Activated gamma-delta T cell (primary cell): ENCODE results near the gene OSCAR.
"Not testable (repeated sequence)": the region's sequence is repeated elsewhere in the genome, so short reads cannot be mapped to it uniquely, and the experiment has no call there.

Experiments used
- DNase-seq: peaks from one replicate; lab custom pipeline; 2025; lab: John Stamatoyannopoulos, UW

The OSCAR gene

DNA sequence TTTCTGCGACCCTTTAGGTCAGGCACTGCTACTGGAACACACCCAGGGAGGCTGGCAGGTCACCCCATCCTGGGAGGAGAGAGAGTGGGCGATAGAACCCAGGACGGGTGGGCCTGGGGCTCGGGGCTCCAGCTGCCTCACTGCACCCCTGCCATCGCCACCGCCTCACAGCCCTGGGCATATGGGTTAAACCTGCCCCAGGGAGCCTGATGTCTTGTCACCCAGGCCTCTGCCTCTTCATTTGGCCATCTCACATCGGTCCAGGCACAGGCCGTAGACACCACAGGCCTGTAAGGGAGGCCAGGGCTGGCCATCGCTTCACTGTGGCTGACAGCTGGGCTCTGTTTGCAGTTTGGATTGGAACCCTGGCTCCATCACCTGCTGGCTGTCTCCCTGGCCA lies 25.1 kb upstream of the OSCAR start:
- DNase-seq = no peak

DNA sequence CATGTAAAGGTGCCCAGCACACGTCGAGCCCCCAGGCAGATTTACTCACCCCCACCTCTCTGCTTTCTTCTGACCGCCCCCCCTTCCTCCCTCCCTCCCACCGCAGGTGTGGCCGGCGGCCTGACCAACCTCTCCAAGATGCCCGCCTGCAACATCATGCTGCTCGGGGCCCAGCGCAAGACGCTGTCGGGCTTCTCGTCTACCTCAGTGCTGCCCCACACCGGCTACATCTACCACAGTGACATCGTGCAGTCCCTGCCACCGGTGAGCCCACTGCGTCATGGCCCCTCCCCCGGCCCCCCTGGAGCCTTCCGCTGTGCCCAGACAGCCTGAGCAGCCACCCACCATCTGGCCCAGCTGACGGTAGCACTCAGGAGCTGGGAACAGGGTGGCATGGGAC lies 23.8 kb upstream of the OSCAR start:
- no peak for DNase-seq

DNA sequence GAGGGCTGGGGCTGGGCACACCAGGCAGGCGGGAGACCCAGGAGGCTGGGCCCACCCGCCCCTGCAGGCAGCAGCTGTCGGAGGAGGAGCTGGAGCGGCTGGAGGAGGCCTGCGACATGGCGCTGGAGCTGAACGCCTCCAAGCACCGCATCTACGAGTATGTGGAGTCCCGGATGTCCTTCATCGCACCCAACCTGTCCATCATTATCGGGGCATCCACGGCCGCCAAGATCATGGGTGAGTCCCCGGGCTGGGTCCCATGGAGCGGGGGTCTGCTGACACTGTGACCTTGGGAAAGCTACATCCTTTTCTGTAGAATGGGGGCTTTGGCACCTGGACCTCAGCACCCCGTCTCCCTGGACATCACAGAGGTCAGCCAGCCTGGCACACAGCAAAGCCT lies 23.1 kb upstream of the OSCAR start:
- DNase-seq = no peak

DNA sequence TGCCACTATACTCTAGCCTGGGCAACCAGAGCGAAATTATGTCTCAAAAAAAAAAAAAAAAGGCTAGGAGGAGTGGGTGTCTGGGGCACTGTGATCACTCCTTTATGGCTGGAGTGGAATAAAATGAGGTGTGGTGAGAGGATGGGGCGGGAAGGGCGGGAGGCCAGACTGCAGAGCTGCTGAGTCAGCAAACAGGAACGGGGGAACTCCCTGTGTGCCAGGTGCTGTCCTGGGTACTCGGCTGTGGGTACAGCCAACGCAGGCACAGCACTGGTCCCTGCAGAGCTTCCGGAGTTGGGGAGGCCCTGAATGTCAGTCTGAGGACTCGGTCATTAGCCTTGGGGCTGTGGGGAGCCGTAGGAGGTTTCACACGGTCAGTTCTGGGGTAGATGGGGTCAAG lies 20.7 kb upstream of the OSCAR start:
- no peak for DNase-seq

DNA sequence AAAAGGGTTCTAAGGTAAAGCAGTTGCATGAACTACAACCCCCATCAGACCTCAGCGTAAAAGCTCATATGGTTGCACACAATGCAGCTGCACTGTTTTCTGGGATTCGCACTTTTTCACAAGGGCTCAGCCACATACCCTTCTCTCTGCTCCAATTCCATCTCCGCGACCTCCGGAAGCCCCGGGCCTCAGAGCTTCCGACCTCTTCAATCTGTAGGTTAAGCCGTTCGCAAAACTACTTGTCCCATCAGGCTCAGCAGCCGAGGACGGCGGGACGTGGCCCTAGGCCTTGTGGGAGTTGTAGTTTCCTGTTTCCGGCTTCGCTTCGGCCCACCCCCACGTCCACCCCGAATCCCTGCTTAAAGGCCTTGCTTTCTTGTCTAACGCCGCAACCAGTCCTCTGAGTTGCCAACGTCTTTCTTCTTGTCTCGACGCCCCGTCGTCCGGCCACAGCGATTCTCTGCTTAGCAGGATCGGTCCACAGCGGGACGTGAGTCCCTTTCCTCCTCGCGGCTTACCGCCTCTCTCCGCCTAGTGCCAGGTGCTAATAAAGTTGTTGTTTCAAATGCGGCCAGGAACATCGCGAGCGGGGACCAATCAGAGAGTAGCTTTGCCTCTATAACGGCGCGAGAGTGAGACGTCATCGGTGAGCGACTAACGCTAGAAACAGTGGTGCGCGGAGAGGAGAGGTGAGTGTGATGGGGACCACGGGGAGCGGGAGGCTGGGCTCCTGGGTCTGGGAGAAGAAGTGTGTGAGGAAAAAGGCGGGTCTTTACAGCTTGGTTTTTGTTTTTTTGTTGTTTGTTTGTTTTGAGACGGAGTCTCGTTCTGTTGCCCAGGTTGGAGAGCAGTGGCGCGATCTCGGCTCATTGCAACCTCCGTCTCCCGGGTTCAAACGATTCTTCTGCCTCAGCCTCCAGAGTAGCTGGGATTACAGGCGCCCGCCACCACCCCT lies 14.8 kb upstream of the OSCAR start, which contains the start of the genes PRPF31 and TFPT:
PRPF31 (plus strand) TSS at position 646 of the 955 bp plus-strand sequence. CDS start 2,525 bp downstream, outside the sequence.
TFPT (minus strand) TSS at position 549 of the 955 bp plus-strand sequence; CDS start at position 161, 388 bp downstream.
- DNase-seq = peak; percentile 61

DNA sequence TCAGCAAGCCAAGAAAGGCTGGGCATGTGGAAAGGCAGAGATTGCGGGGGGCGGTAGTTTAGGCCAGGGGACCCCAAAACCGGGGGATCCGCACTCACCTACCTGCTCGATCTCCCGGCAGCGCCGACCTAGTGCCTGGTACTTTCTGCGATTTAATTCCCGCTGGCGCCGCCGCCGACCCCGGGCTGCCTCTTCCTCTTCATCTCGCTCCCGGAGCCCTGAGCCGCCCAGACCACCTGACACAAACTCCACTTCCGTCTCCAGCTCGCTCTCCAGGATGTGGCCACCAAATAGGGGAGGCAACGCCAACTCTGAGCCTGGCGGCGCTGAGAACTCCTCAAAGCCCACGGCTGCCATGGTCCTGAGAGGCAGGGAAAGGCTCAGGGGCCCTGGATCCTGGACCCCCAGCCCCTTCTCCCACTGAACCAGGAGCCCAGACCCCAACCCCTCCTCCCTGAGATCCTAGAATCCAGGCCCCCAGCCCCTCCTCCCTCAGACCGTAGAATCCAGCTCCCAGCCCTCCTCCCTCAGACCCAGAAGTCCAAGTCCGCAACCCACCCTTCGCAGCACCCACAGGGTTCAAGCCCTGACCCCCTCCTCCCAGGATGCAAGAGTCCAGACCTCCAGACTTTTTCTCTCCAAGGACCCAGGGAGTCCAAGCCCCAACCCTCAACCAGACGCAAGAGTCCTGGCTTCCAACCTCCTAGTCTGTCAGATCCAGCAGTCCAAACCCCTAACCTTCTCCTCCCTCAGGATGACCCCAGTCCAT lies 13.9 kb upstream of the OSCAR start:
- peak; percentile 24 for DNase-seq

DNA sequence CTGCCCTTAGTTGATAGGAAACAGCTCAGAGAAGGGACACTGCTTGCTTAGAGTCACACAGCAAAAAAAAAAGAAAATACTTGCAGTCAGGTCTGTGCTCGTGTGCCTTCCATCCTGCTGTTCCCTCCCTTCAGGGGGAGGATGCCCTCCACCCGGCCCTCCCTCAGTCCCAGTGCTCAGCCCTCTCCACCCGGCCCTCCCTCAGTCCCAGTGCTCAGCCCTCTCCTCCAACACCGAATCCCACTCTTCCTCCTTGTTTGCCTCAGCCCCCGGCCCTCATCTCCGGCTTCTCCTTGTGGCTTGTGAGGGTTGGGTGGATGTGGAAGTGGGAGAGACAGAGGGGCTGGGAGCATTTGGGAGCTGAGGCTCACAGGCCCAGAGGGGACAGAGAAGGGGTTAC lies 9.0 kb upstream of the OSCAR start:
- DNase-seq = no peak

DNA sequence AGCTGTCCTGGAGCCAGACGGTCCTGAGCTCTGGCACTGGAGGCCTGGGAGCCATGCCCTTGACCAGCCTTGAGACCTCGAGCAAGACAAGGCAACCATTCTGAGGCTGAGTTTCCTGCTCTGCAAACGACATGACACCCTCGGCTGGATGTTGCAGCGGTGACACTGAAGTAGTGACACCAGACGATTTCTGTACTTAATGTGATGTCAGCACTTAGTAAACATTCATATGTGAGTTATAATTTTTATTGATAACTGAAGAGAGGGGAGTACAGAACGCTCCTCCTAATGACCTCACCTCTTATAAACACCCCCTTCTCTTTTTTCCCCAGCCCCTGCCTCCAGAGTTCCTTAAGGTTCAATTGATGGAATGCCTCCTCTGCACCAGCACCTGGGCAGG lies 7.9 kb upstream of the OSCAR start:
- no peak for DNase-seq

DNA sequence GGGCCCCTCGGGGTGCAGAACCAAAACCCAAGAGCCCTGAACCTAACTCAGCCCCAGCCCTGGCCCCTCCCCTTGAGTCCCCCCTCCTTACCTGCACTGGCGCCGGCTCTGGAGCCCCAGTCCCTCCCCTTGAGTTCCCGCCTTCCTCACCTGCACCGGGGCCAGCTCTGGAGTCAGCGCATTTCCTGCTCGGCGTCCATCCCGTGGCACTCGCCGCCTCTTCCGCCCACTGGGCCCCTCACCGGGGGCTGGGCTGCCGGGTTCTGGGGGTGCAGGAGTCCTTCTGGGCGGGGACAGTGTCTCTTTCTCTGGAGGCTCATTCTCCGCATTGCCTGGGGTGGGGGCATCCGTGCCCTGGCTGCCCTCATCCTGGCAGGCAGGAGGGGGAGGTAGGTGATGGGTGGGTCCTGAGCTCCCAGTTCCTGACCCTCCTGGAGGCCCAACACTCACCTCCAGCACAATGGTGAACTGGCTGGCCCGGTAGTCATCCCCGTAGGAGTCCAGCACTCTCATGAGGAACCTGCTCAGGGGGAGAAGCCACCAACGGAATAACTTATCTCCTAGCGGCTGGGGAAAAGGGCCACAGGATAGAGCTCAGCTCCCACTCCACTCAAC lies 7.4 kb upstream of the OSCAR start:
- no peak for DNase-seq

DNA sequence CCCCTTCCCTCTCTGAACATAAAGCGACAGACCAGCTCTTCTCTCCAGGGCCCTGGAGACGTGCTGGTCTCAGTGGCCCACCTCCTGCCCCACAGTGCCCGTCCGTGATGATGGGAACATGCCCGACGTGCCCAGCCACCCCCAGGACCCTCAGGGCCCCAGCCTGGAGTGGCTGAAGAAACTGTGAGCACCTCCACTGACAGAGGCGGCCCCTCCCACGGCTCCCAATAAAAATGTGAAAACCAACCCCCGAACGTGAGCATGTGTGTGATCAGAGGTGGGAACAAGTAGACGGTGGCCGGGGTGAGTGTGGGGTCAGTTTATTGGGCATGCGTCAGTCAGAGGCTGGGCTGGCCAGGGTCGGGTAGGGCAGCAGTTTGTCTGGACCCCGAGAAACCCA lies 6.1 kb upstream of the OSCAR start:
- no peak for DNase-seq

DNA sequence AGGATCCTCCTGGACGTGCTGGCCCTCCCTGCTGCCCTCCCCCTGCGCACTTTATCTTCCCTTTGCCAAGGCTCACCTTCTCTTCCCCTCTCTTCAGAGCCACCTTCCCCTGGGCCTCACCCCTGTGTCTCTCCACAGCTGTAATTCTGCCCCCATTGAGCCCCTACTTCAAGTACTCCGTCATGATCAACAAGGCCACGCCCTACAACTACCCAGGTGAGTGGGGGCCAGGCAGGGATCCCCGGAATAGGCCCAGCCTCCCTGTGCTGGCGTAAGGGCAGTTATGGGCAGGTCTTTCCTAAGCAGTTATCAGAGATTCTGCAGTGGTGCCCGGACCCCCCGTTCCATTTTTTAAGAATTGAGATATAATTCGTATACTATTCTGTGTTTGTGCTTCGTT lies 5.2 kb upstream of the OSCAR start:
- DNase-seq = no peak

DNA sequence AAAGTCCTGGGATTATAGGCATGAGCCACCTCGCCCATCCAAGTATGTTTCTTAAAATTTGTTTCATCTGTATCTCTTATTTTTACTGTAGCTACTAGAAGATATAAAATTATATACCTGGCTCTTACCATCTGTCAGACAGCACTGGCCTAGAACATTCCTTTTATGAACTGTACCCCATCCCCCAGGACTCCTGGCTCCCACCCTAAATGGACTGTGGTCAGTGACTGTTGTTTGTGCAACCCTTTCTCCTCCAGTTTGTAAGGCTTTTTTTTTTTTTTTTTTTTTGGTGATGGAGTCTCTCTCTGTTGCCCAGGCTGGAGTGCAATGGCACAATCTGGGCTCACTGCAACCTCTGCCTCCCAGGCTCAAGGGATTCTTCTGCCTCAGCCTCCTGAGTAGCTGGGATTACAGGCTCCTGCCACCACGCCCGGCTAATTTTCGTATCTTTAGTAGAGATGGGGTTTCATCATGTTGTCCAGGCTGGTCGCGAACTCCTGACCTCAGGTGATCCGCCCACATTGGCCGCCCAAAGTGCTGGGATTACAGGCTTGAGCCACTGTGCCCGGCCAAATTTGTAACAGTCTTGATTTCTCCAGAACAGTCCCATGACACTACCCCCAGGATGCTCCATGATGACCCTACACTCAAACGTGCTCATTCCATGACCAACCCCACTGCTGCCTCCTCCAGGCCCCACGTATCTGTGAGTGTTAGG lies 4.6 kb upstream of the OSCAR start:
- no peak for DNase-seq

DNA sequence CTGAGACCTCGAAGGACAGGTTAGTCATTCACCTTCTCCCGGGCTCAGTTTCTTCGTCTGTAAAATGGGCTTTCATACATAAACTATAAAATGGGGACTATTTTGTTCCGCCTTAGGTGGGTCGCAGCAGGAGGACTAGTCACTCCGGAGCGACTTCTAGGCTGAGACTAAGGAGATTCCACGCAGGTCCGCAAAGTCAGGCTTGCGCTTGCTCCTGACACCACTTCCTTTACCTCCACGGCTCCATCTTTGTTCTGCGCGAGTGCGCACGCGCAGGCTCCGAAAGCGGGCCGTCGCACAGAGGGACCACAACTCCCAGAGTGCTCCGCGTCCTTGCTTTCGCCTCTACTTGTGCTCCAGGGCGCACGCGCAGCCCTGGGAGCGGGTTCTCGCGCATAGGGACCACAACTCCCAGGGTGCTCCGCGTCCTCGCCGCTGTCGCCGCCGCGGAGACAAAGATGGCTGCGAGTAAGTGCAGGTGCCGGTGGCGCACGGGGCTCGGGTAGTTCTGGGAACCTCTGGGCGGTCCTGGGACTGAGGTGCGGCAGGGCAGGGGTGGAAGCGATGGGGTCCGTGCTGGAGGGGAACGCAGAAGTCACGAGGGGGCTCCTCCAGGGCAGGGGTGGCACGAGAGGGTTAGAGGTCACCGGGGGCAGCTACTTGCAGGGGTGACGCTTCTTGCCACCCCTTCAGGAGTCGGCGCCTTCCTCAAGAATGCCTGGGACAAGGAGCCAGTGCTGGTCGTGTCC lies 2.0 kb upstream of the OSCAR start, which contains the start of gene NDUFA3:
NDUFA3 (plus strand) TSS at position 435 of the 749 bp plus-strand sequence; CDS start at position 459, 24 bp downstream.
- peak; percentile 98 for DNase-seq

DNA sequence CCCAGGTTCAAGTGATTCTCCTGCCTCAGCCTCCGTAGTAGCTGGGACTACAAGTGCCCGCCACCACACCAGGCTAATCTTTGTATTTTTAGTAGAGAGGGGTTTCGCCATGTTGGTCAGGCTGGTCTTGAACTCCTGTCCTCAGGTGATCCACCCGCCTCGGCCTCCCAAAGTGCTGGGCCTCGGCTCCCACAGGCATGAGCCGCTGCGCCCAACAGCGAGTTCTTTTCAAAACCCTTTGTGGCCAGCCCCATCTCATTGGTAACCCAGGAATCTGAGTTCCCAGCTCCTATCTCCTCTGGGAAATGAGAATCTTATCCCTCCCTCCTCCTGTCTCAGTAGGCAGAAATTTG lies 724 bp downstream of the OSCAR start:
- not testable (repeated sequence) for DNase-seq

DNA sequence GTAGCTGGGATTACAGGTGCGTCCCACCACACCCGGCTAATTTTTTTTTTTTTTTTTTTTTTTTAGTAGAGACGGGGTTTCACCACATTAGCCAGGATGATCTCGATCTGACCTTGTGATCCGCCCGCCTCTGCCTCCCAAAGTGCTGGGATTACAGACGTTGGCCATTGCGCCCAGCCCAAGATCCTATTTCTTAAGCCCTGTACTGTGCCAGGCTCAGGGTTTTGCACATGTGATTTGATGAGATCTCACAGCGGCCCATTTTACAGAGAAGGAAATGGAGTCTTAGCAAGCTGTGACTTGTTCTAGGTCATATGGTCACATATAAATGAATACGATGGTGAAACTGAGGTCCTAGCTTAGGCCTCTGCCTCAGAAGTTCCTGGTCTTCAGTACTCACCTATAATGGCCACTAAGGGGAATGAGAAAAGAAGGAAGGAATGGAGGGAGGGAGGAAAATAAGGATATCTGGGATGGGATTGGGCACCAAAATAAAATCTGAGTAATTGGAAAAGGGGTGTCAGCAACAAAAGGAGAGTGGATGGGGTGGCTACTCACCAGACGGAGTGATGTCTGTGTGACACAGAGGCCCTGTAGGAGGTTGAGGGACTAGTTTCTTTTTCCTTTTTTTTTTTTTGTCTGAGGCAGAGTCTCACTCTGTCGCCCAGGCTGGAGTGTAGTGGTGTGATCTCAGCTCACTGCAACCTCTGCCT lies 1.3 kb downstream of the OSCAR start:
- DNase-seq = no peak

DNA sequence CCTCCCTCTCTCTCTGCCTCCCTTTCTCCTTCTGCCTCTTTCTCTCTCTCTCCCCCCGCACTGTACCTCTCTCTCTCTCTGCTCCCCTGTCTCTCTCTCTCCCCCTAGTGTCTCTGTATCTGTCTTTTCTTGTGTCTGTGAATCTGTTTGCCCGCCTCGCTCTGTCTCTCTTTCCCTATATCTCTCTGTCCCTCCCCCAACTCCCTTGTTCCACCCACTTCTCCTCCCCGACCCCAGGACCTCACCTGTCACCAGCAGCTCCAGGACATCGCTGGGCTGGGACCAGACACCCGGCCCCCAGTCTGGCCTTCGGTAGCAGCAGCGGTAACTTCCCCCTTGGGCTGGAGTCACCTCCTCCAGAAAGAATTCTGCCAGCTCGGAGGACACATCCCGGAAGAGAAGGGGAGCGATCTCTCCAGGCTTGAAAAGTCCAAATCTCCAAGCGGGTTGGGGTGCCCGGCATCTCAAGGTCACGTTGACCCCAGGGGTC lies 3.9 kb downstream of the OSCAR start:
- DNase-seq = no peak

DNA sequence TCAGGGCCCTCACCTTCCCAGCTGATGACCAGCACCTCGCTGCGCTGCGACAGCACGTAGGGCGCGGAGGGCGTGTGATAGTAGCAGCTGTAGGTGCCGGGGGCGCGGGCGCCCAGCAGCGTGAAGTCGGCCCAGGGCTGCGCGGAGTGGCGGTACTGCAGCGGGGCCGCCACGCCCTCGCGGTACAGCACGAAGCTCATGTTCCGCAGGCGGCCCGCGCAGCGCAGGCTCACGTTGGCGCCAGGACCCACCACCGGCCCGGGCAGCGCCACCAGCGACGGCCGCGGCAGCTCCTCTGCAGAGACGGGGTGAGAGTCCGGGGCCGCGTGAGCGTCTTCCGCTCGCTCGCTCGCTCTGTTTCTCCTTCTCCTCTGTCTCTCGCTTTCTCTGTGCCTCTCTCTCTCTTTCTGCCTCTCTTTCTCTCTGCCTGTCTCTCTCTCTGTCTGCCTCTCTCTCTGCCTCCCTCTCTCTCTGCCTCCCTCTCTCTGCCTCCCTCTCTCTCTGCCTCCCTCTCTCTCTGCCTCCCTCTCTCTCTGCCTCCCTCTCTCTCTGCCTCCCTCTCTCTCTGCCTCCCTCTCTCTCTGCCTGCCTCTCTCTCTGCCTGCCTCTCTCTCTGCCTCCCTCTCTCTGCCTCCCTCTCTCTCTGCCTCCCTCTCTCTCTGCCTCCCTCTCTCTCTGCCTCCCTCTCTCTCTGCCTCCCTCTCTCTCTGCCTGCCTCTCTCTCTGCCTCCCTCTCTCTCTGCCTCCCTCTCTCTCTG lies 4.6 kb downstream of the OSCAR start:
- peak; percentile 42 for DNase-seq

DNA sequence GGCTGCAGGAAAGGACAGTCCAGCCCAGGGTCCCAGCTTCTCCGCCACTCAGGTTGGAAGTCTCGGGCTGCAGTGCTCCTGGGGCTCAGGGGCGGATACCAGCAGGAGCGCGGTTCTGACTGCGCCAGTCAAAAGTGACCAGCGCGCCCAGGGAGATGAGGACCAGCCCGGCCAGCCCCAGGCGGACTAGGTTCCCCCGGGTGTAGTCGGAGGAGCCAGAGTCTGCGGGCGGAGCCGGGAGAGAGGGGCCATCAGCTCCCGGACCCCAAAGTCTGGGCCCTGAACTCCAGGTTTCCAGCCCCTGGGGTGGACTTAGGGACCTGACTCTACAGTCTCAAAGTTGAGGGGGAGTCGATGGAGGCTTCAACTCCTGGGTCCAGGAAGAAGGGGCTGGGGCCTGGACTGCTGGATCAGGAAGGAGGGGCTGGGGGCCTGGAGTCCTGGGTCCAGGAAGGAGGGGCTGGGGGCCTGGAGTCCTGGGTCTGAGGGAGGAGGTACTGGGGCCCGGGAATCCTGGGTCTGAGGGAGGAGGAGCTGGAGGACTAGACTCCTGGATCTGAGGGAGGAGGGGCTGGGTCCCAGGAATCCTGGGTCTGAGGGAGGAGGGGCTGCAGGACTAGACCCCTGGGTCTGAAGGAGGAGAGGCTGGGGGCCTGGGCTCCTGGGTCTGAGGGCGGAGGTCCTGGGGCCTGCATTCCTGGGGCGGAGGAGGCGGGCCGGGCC lies 5.3 kb downstream of the OSCAR start:
- DNase-seq = no peak
